Limb (tissue), 2 donors: ENCODE results near the gene FHL1.

Experiments
- DNase-seq, 2 donors: peaks; one replicate each; pipeline ENCODE4 v3.0.0-alpha.2; 2016; ENCODE audit errors: extremely low spot score in 2 of 2

FHL1 gene

GRCh38 chrX:136251041-136251991 is 104.0 kb downstream of the FHL1 start, which contains the start of gene MAP7D3:
TSS of gene MAP7D3 (minus strand) at chrX:136251400. CDS start at chrX:136251358, 42 bp downstream.
- DNase-seq, result peak; percentile 41 to 75

GRCh38 chrX:136255541-136255940 is 108.2 kb downstream of the FHL1 start:
- DNase-seq, result no peak

- DNase-seq, result no peak
These were observed 108.7 kb downstream of the FHL1 start for GRCh38 chrX:136256026-136256425.

- no peak for DNase-seq
These were observed 111.6 kb downstream of the FHL1 start for GRCh38 chrX:136258951-136259350.

GRCh38 chrX:136259543-136259942 is 112.2 kb downstream of the FHL1 start:
- peak in 1 of 2 donors; percentile 13 for DNase-seq

GRCh38 chrX:136260776-136261175 is 113.4 kb downstream of the FHL1 start:
- peak; percentile 7 to 32 for DNase-seq
